ENCODE results near the gene CTSC. TPM values are rescaled to one million over a fixed set of nuclear protein-coding genes. Genes with fewer than 3 reads are reported as not detected.

CTSC gene
- total and polyA plus RNA-seq, 11 donors = 8.9 to 289 (median 19.2) TPM

DNA sequence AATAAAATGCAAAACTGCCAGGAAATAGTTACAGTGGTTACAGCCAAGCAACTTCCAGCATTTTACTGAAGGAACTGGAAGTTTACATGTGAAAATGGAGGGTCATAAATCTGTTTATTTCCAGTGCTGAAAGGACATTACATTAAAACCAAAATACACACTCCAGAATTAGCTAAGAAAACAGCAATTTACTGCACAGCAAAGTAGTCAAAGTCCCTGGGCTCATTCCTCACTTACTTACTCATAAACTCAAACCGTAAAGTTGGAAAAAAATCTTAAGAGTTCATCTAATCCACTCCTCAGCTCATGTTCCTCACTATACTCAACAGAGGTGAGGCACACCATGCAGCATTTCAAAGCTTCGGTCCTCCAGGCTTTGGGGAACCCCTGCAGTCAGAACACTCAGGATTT, 17.4 kb downstream of the CTSC start:
- peaks cover 0 to 4% (median 0%) of the 10 kb centered on the region in 12 donors for H3K9me3 ChIP-seq
- peak overlapping the region in 1 of 12 donors; percentile 51 for H3K27ac ChIP-seq
- no peak overlapping the region for H3K4me3 ChIP-seq
- DNase-seq (no peak), ATAC-seq (no peak)
- intact Hi-C loops (cut with DNase I) = no loop called here
- no peak for TF ChIP-seq POLR2A (IDR thresholded peaks at IDR 0.05)
- TF ChIP-seq, protein P1, sequence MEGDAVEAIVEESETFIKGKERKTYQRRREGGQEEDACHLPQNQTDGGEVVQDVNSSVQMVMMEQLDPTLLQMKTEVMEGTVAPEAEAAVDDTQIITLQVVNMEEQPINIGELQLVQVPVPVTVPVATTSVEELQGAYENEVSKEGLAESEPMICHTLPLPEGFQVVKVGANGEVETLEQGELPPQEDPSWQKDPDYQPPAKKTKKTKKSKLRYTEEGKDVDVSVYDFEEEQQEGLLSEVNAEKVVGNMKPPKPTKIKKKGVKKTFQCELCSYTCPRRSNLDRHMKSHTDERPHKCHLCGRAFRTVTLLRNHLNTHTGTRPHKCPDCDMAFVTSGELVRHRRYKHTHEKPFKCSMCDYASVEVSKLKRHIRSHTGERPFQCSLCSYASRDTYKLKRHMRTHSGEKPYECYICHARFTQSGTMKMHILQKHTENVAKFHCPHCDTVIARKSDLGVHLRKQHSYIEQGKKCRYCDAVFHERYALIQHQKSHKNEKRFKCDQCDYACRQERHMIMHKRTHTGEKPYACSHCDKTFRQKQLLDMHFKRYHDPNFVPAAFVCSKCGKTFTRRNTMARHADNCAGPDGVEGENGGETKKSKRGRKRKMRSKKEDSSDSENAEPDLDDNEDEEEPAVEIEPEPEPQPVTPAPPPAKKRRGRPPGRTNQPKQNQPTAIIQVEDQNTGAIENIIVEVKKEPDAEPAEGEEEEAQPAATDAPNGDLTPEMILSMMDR (IDR thresholded peaks at IDR 0.05) = no peak
- H3K27me3 ChIP-seq = no peaks in the 10 kb centered on the region
- peaks cover 0 to 37% (median 0%) of the 10 kb centered on the region in 9 donors for H3K36me3 ChIP-seq
- H3K4me1 ChIP-seq = peaks cover 0 to 37% (median 0%) of the 10 kb centered on the region in 12 donors
- 74 to 77% (median 75%) methylated on average over 2 of the region's 2 CpGs for WGBS, 4 donors

DNA sequence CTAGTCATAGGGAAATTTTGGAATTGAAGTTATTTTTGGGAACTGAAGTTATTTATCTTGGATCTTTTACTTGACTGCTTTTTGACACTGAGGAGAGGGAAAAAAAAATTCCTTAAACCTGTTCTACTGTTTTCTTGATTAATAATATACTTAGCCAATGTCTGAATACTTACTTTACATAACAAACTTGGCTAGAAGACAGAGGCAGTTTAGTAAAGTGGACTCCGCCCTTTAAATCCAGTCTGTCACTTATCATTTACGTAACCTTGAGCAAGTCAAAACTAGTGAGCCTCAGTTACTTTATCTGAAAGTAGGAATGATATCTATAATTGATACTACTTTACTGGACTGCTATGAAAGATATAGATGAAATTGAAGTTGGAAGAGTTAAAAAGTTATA, 19.5 kb downstream of the CTSC start:
- Histone ChIP-seq H3K36me3 (peaks cover 0 to 19% (median 0%) of the 10 kb centered on the region in 9 donors), H3K4me3 (no peak overlapping the region), H3K27me3 (no peaks in the 10 kb centered on the region), H3K9me3 (peaks cover 0 to 4% (median 0%) of the 10 kb centered on the region in 12 donors), H3K4me1 (peaks cover 0 to 24% (median 0%) of the 10 kb centered on the region in 12 donors), H3K27ac (no peak overlapping the region)
- intact Hi-C loops (cut with DNase I) = no loop called here
- WGBS, 4 donors = 67 to 79% (median 72%) methylated on average over 2 of the region's 2 CpGs
- ATAC-seq (no peak), DNase-seq (no peak)
- TF ChIP-seq, protein P1 (IDR thresholded peaks at IDR 0.05) = no peak
- no peak for TF ChIP-seq POLR2A (IDR thresholded peaks at IDR 0.05)

DNA sequence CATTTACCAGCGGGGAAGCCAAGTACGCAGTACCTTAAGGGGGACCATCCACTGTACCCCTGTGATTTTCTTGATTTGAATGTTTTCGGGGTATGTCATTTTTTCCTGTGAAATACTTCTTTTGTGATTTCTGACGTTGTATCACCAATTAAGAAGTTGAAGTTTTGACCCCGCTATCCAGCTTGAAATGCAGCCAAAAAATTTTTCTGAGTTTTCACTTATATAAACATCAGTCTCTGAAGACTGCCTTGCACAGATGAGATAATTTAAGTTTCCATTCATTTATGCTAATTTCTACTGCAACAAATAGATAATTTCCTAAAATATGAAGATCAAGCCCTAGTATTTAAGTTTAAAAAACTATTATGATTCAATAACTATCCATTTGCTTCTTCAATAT, 20.0 kb downstream of the CTSC start:
- Histone ChIP-seq H3K36me3 (peaks cover 0 to 19% (median 0%) of the 10 kb centered on the region in 9 donors), H3K4me3 (no peak overlapping the region), H3K27ac (no peak overlapping the region), H3K4me1 (peaks cover 0 to 24% (median 0%) of the 10 kb centered on the region in 12 donors), H3K9me3 (peaks cover 0 to 4% (median 0%) of the 10 kb centered on the region in 12 donors), H3K27me3 (no peaks in the 10 kb centered on the region)
- DNase-seq (no peak), ATAC-seq (no peak)
- intact Hi-C loops (cut with DNase I) = no loop called here
- 70 to 83% (median 79%) methylated on average over 5 of the region's 5 CpGs for WGBS, 4 donors
- TF ChIP-seq, protein P1 (IDR thresholded peaks at IDR 0.05) = no peak
- no peak for TF ChIP-seq POLR2A (IDR thresholded peaks at IDR 0.05)

DNA sequence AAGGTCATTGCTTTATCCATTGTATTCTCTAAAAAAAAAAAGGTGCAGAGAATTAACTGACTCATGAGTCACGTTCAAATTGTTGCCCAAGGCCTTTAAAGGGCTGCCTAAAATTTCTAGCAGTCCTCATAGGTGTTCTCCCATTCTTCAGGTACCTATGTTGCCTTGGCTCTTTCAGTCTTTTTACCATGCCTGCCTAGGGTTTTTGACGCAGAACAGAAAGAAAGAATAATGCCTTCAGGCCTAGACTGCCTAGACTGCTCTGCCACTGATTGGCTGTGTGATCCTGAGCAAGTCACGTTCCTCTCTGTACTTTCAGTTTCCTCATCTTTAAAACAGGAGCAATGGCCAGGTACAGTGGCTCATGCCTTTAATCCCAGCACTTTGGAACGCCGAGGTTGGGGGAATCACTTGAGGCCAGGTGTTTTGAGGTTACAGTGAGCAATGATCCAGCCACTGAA, 21.5 kb downstream of the CTSC start:
- Histone ChIP-seq H3K27me3 (no peaks in the 10 kb centered on the region), H3K9me3 (no peaks in the 10 kb centered on the region), H3K27ac (no peak overlapping the region), H3K36me3 (peaks cover 0 to 23% (median 0%) of the 10 kb centered on the region in 9 donors), H3K4me3 (no peak overlapping the region), H3K4me1 (peaks cover 0 to 24% (median 0%) of the 10 kb centered on the region in 12 donors)
- TF ChIP-seq, protein P1 (IDR thresholded peaks at IDR 0.05) = no peak
- no peak for TF ChIP-seq POLR2A (IDR thresholded peaks at IDR 0.05)
- intact Hi-C loops (cut with DNase I) = no loop called here
- no peak for DNase-seq
- 76 to 95% (median 83%) methylated on average over 5 of the region's 5 CpGs for WGBS, 4 donors
- no peak for ATAC-seq
